ENCODE measurements around the gene CACNG8.

- TF ChIP-seq, protein P1, sequence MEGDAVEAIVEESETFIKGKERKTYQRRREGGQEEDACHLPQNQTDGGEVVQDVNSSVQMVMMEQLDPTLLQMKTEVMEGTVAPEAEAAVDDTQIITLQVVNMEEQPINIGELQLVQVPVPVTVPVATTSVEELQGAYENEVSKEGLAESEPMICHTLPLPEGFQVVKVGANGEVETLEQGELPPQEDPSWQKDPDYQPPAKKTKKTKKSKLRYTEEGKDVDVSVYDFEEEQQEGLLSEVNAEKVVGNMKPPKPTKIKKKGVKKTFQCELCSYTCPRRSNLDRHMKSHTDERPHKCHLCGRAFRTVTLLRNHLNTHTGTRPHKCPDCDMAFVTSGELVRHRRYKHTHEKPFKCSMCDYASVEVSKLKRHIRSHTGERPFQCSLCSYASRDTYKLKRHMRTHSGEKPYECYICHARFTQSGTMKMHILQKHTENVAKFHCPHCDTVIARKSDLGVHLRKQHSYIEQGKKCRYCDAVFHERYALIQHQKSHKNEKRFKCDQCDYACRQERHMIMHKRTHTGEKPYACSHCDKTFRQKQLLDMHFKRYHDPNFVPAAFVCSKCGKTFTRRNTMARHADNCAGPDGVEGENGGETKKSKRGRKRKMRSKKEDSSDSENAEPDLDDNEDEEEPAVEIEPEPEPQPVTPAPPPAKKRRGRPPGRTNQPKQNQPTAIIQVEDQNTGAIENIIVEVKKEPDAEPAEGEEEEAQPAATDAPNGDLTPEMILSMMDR (IDR thresholded peaks at IDR 0.05; ENCODE audit: low read depth, low read length), result no peak
- TF ChIP-seq, protein P2, sequence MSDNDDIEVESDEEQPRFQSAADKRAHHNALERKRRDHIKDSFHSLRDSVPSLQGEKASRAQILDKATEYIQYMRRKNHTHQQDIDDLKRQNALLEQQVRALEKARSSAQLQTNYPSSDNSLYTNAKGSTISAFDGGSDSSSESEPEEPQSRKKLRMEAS (IDR thresholded peaks at IDR 0.05; ENCODE audit: low read depth, low read length), result no peak
Observed at GRCh38 chr19:54002495-54003315, 40.0 kb downstream of the CACNG8 start.

All from NB4 (cell line).